ENCODE data around the gene CLCNKA. TPM values are rescaled to one million over a fixed set of nuclear protein-coding genes. Genes with fewer than 3 reads are reported as not detected.

The CLCNKA gene
- total and polyA plus RNA-seq, 2 experiments from 2014 or later: 12.8 to 16.3 TPM

Other genes starting within 250 kb of the CLCNKA start
- gene UQCRHL, start 214.4 kb upstream of the CLCNKA start, total RNA-seq: 3.9 and 5.0 TPM in 2 replicates
- gene UQCRHL, start 214.4 kb upstream of the CLCNKA start, polyA plus RNA-seq: 2.5 and 3.2 TPM in 2 replicates
- gene SPEN, start 174.3 kb upstream of the CLCNKA start, total RNA-seq: 14.8 and 31.6 TPM in 2 replicates
- gene SPEN, start 174.3 kb upstream of the CLCNKA start, polyA plus RNA-seq: 25.8 and 35.4 TPM in 2 replicates
- 48.8 and 64.0 TPM in 2 replicates for gene ZBTB17, start 45.9 kb upstream of the CLCNKA start, total RNA-seq
- gene ZBTB17, start 45.9 kb upstream of the CLCNKA start, polyA plus RNA-seq: 47.1 and 61.6 TPM in 2 replicates
- gene SRARP, start 17.8 kb upstream of the CLCNKA start, total RNA-seq: 0.12 TPM in 1 of 2 replicates, not detected in the other
- gene SRARP, start 17.8 kb upstream of the CLCNKA start, polyA plus RNA-seq: not detected in 2 replicates
- gene HSPB7, start 4.0 kb upstream of the CLCNKA start, total RNA-seq: 509 and 744 TPM in 2 replicates
- gene HSPB7, start 4.0 kb upstream of the CLCNKA start, polyA plus RNA-seq: 1,782 and 2,165 TPM in 2 replicates
- gene CLCNKB, start 21.7 kb downstream of the CLCNKA start, total RNA-seq: 19.0 and 55.6 TPM in 2 replicates
- 24.8 and 84.3 TPM in 2 replicates for gene CLCNKB, start 21.7 kb downstream of the CLCNKA start, polyA plus RNA-seq
- gene FAM131C, start 51.6 kb downstream of the CLCNKA start, total RNA-seq: 6.0 and 10.9 TPM in 2 replicates
- gene FAM131C, start 51.6 kb downstream of the CLCNKA start, polyA plus RNA-seq: 10.4 and 21.3 TPM in 2 replicates
- 21.6 and 26.2 TPM in 2 replicates for gene EPHA2, start 134.0 kb downstream of the CLCNKA start, total RNA-seq
- 9.8 and 14.0 TPM in 2 replicates for gene EPHA2, start 134.0 kb downstream of the CLCNKA start, polyA plus RNA-seq
- gene ARHGEF19, start 190.6 kb downstream of the CLCNKA start, total RNA-seq: 3.5 and 4.0 TPM in 2 replicates
- 6.7 and 11.6 TPM in 2 replicates for gene ARHGEF19, start 190.6 kb downstream of the CLCNKA start, polyA plus RNA-seq
- gene CPLANE2, start 215.1 kb downstream of the CLCNKA start, total RNA-seq: 20.5 and 26.5 TPM in 2 replicates
- 7.2 and 9.1 TPM in 2 replicates for gene CPLANE2, start 215.1 kb downstream of the CLCNKA start, polyA plus RNA-seq